PFSK-1 (cell line): ENCODE results near the gene GRIK3.

Experiments
- FOXP2 ChIP-seq: optimal IDR thresholded peaks from 2 replicates; pipeline ENCODE3; 2011; ENCODE audit warnings: borderline replicate concordance, control low read depth, inconsistent platforms; ENCODE audit not compliant: insufficient read depth; ENCODE audit errors: extremely low read length, extremely low read depth
- POLR2AphosphoS5 ChIP-seq: IDR thresholded peaks from 2 replicates; pipeline ENCODE4 v1.6.1; 2012; ENCODE audit warnings: low read depth, mild to moderate bottlenecking, control low read depth, low read length, moderate library complexity
- SIN3A ChIP-seq: IDR thresholded peaks from 2 replicates; pipeline ENCODE4 v1.6.1; 2012; ENCODE audit warnings: mild to moderate bottlenecking, low read length, moderate library complexity, borderline replicate concordance; ENCODE audit not compliant: insufficient read depth
- TAF1 ChIP-seq: IDR thresholded peaks from 2 replicates; pipeline ENCODE4 v1.6.1; 2012; ENCODE audit warnings: low read length, control low read depth, borderline replicate concordance; ENCODE audit not compliant: insufficient read depth
- TF ChIP-seq, protein P1 (sequence below), 2 experiments: IDR thresholded peaks; 2 replicates each; pipeline versions ENCODE4 v1.6.1 to v1.8.0; 2011 to 2012; ENCODE audit warnings: low read depth in 2 of 2, low read length in 2 of 2, control low read depth in 1 of 2, inconsistent platforms in 1 of 2, mild to moderate bottlenecking in 1 of 2, moderate library complexity in 1 of 2; ENCODE audit not compliant: insufficient read depth in 1 of 2

The GRIK3 gene

DNA sequence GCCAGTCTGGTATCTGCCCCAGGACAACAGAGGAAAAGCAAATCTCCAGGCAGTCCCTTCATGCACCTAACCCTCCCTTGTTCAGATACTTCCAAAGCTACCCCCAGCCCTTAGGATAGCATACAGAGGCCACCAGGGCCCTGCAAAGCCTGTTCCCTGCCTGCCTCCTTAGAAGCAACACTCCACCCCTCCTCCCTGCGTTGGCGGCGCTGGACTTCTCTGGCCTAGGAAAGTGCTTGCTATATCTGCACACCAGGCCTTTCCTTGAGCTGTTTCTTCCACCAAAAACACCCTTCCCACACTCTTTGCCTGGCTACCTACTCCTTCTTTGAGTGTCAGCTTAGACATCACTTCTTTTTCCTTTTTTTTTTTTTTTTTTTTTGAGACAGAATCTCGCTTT, 61.3 kb downstream of the GRIK3 start:
- TF ChIP-seq FOXP2 = no peak
- TF ChIP-seq SIN3A = no peak

DNA sequence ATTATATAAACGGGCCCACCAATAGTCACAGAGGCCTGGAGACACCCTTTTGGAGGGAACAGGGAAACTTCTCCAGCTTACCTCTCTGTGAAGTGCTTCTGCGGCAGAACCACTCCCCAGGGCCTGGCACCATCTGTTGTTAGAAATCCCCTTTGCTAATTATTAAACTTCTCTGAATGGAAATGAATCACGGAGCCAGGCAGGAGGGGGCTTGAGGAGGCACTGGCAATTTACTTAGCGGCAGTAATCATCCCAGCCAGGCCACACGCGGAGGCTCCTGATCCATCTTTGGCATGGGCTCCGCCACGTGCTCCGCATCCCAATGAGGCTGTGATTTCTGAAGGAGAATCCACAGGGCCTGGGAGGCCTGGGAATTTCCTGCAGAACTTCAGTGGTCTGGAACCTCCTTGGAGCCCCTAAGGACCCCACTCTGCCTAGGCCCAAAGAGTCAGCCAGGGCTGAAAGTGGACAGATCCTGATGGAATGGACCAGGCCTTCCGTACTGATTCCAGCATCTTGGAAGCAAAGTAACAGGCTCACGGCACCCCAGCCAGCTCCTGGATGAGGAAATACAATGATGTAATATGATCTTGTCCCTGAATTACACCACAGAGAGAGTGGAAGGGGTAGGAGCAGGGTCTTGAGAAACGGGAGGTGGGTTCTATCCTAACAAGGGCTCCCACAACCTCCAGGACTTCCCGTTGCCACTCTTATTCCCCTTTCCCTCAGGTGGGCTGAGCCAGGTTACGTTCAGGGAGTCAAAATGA, 62.3 kb downstream of the GRIK3 start:
- no peak for TF ChIP-seq TAF1
- no peak for TF ChIP-seq SIN3A
- no peak for TF ChIP-seq FOXP2
- no peak for TF ChIP-seq POLR2AphosphoS5
- TF ChIP-seq, protein P1, sequence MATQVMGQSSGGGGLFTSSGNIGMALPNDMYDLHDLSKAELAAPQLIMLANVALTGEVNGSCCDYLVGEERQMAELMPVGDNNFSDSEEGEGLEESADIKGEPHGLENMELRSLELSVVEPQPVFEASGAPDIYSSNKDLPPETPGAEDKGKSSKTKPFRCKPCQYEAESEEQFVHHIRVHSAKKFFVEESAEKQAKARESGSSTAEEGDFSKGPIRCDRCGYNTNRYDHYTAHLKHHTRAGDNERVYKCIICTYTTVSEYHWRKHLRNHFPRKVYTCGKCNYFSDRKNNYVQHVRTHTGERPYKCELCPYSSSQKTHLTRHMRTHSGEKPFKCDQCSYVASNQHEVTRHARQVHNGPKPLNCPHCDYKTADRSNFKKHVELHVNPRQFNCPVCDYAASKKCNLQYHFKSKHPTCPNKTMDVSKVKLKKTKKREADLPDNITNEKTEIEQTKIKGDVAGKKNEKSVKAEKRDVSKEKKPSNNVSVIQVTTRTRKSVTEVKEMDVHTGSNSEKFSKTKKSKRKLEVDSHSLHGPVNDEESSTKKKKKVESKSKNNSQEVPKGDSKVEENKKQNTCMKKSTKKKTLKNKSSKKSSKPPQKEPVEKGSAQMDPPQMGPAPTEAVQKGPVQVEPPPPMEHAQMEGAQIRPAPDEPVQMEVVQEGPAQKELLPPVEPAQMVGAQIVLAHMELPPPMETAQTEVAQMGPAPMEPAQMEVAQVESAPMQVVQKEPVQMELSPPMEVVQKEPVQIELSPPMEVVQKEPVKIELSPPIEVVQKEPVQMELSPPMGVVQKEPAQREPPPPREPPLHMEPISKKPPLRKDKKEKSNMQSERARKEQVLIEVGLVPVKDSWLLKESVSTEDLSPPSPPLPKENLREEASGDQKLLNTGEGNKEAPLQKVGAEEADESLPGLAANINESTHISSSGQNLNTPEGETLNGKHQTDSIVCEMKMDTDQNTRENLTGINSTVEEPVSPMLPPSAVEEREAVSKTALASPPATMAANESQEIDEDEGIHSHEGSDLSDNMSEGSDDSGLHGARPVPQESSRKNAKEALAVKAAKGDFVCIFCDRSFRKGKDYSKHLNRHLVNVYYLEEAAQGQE (IDR thresholded peaks at IDR 0.05; ENCODE audit: insufficient read depth in 1 of 2, low read depth in 2 of 2, low read length in 2 of 2) = no peak

DNA sequence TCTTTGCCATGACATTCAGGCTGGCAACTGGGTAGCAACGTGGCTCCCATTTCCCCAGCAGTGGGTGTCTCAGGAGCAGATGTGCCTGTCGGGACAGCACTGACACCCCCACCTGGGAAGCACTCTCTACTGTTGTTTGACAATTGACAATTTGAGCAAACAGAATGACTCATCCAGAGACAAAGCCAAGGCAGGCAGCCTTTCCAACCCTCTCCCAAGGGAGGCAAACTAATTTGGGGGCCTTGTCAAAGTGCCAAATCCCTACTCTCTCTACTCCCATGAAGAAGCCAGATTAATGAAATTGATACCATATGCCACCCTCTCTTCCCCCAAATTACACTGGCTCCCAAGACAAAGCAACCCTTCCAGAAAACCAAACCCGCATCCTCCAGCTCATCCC, 65.6 kb downstream of the GRIK3 start:
- TF ChIP-seq POLR2AphosphoS5 (no peak), TAF1 (no peak), SIN3A (no peak), FOXP2 (no peak)
- TF ChIP-seq, protein P1 (IDR thresholded peaks at IDR 0.05; ENCODE audit: insufficient read depth in 1 of 2, low read depth in 2 of 2, low read length in 2 of 2) = no peak

DNA sequence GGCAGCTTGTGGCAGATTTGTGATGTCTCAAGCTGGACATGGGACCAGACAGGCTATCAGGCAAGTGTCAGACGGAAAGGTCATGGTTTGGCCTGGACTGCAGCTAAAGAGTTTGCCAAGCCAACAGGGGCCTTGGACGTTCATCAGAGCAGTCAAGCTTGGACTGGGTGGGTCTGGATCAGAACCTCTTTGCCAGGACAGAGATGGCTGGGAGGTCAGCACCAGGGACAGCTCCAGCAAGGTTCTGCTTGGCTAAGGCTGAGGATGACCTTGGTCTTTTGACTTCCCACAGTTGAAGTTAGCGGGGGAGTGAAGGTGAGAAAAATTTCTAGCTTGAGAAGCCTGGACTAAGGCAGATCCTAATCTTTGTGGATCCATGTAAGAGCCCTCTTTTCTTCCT, 68.1 kb downstream of the GRIK3 start:
- TF ChIP-seq, protein P1 (IDR thresholded peaks at IDR 0.05; ENCODE audit: insufficient read depth in 1 of 2, low read depth in 2 of 2, low read length in 2 of 2) = peak; percentile 91 to 97
- TF ChIP-seq SIN3A = no peak

DNA sequence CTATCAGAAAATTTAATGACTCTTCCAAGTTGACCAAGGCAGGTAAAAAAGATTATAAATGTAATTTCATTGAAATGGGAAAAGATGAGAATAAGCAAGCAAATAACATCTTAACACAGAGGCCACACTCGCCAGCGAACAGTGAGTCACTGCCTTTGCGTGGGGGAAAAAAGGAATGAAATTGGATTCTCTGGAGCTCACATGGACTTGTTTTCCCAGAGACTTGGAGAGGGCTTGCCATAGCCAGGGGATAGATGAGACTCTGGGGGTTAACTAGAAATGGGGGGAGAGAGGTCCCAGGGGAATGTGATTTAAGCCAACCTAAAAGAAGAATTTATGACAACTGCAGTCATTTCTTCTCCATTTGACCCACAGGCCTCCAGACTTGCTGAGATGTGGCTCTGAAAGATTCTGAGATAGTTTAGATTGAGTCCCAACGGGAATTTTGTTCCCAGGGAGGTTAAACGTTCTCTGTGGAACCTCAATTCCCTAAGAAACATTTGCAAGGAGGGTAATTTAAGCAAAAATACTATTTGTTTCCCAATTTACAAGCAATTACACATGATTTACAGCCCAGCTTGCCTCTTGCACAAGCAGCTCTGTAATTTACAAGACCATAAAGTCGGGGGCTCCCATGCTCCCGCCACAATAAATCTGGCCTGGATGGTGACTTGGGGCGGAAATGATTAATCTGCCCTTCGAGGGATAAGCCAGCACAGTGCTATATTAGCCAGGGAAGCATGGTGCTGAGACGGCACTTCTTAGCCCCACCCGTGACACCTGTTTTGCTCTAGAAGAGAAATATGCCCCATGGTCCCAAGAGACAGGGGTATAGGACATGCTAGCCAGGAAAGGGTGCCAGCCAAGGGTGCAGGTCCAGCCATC, 68.8 kb downstream of the GRIK3 start:
- TF ChIP-seq TAF1 (no peak), FOXP2 (no peak), POLR2AphosphoS5 (no peak)
- TF ChIP-seq, protein P1 (IDR thresholded peaks at IDR 0.05; ENCODE audit: insufficient read depth in 1 of 2, low read depth in 2 of 2, low read length in 2 of 2) = no peak
